Measurements from ENCODE around the gene HCRTR2. TPM values are rescaled to one million over a fixed set of nuclear protein-coding genes. Genes with fewer than 3 reads are reported as not detected.
"Not testable (repeated sequence)": the region's sequence is repeated elsewhere in the genome, so short reads cannot be mapped to it uniquely, and the experiment has no call there.

The HCRTR2 gene
- polyA plus RNA-seq, 1 experiment, result not detected

GRCh38 chr6:55141611-55142010, 32.7 kb upstream of the HCRTR2 start:
- Histone ChIP-seq H3K4me3 (ENCODE audit: low read depth, low read length) (no peak overlapping the region), H3K36me3 (ENCODE audit: control insufficient read depth, insufficient read depth, low read length) (no peaks in the 10 kb centered on the region), H3K27me3 (ENCODE audit: control insufficient read depth, insufficient read depth, low read length) (no peaks in the 10 kb centered on the region)
- ChIA-PET POLR2A (no interaction called here), CTCF (interaction anchor here (0.6 kb wide), 2 partner anchors 18 to 1370 kb away, joined by 3 read pairs; no protein-coding TSS in a partner anchor)
- no peak for DNase-seq (ENCODE audit: low read depth)
- TF ChIP-seq CTCF (IDR thresholded peaks at IDR 0.05; ENCODE audit: insufficient read depth, low read depth, low read length), result no peak

- H3K27me3 ChIP-seq (ENCODE audit: control insufficient read depth, insufficient read depth, low read length), result no peaks in the 10 kb centered on the region
- POLR2A ChIA-PET, result no interaction called here
- H3K36me3 ChIP-seq (ENCODE audit: control insufficient read depth, insufficient read depth, low read length), result no peaks in the 10 kb centered on the region
- no peak for TF ChIP-seq CTCF (IDR thresholded peaks at IDR 0.05; ENCODE audit: insufficient read depth, low read depth, low read length)
- no peak overlapping the region for H3K4me3 ChIP-seq (ENCODE audit: low read depth, low read length)
- DNase-seq (ENCODE audit: low read depth), result no peak
- CTCF ChIA-PET, result no interaction called here
These were observed 31.7 kb upstream of the HCRTR2 start for GRCh38 chr6:55142610-55143009.

- TF ChIP-seq CTCF (IDR thresholded peaks at IDR 0.05; ENCODE audit: insufficient read depth, low read depth, low read length), result no peak
- H3K27me3 ChIP-seq (ENCODE audit: control insufficient read depth, insufficient read depth, low read length), result no peaks in the 10 kb centered on the region
- no peak overlapping the region for H3K4me3 ChIP-seq (ENCODE audit: low read depth, low read length)
- ChIA-PET POLR2A (no interaction called here), CTCF (no interaction called here)
- DNase-seq (ENCODE audit: low read depth), result no peak
- no peaks in the 10 kb centered on the region for H3K36me3 ChIP-seq (ENCODE audit: control insufficient read depth, insufficient read depth, low read length)
These were observed 21.0 kb upstream of the HCRTR2 start for GRCh38 chr6:55153284-55153683.

GRCh38 chr6:55158784-55159183, 15.5 kb upstream of the HCRTR2 start:
- H3K27me3 ChIP-seq (ENCODE audit: control insufficient read depth, insufficient read depth, low read length); H3K4me3 ChIP-seq (ENCODE audit: low read depth, low read length); H3K36me3 ChIP-seq (ENCODE audit: control insufficient read depth, insufficient read depth, low read length); CTCF ChIA-PET; DNase-seq (ENCODE audit: low read depth); POLR2A ChIA-PET: not testable (repeated sequence)

GRCh38 chr6:55167860-55168259, 6.5 kb upstream of the HCRTR2 start:
- ChIA-PET CTCF (no interaction called here), POLR2A (no interaction called here)
- no peaks in the 10 kb centered on the region for H3K27me3 ChIP-seq (ENCODE audit: control insufficient read depth, insufficient read depth, low read length)
- DNase-seq (ENCODE audit: low read depth), result no peak
- TF ChIP-seq CTCF (IDR thresholded peaks at IDR 0.05; ENCODE audit: insufficient read depth, low read depth, low read length), result no peak
- H3K36me3 ChIP-seq (ENCODE audit: control insufficient read depth, insufficient read depth, low read length), result no peaks in the 10 kb centered on the region
- H3K4me3 ChIP-seq (ENCODE audit: low read depth, low read length), result no peak overlapping the region
